Bronchial epithelial cell (primary cell): ENCODE results near the gene PCSK1. TPM values are rescaled to one million over a fixed set of nuclear protein-coding genes. Genes with fewer than 3 reads are reported as not detected.

Source experiments
- DNase-seq: peaks from one replicate; pipeline ENCODE4 v3.0.0-alpha.2; 2010; ENCODE audit warnings: low read depth
- FAIRE-seq: peaks from 2 replicates; lab custom pipeline; 2011; peaks lifted over from hg19 to GRCh38; lab: Jason Lieb, UNC
- H3K27me3 ChIP-seq: 2 replicates; pipeline ENCODE4 v1.5.1; 2011; ENCODE audit warnings: low read length; ENCODE audit not compliant: control insufficient read depth, insufficient read depth
- H3K36me3 ChIP-seq: 2 replicates; pipeline ENCODE4 v1.5.1; 2011; ENCODE audit warnings: low read length; ENCODE audit not compliant: control insufficient read depth, insufficient read depth
- H3K4me3 ChIP-seq: 2 replicates; pipeline ENCODE4 v1.5.1; 2011; ENCODE audit warnings: mild to moderate bottlenecking, low read depth, low read length, control low read depth
- total RNA-seq: library from RNA; depleted of rRNA; stranded (reverse); fragments of >200 nt; gene quantifications from 2 replicates; pipeline ENCODE4 v1.2.1, GENCODE V29; 2014
- TF ChIP-seq, protein P1 (sequence below): IDR thresholded peaks from 2 replicates; pipeline ENCODE4 v1.5.1; 2011; ENCODE audit warnings: mild to moderate bottlenecking, moderate library complexity, low read length, control low read depth, inconsistent platforms; ENCODE audit not compliant: insufficient read depth, severe bottlenecking

PCSK1 gene
- total RNA-seq, 1 donor from 2014 or later: under 0.01 TPM

DNA sequence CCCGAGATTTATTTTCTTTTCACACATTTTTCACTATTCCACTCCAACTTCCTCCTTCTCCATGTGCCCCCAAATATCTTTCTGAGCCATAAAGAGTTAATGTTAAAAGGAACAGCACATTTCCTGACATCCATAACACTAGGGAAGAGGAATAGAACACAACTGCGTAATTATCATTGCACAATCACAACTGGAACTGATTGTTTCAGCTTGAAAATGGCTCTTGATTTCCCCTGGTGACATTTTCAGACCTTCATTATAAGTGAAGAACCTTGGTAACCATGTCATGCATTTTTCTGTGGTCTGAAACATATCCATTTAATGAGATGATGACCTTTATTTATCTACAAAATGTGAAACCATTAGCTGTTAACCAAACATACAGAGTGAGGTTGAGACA, 82.4 kb downstream of the PCSK1 start:
- DNase-seq (no peak), FAIRE-seq (no peak)
- TF ChIP-seq, protein P1, sequence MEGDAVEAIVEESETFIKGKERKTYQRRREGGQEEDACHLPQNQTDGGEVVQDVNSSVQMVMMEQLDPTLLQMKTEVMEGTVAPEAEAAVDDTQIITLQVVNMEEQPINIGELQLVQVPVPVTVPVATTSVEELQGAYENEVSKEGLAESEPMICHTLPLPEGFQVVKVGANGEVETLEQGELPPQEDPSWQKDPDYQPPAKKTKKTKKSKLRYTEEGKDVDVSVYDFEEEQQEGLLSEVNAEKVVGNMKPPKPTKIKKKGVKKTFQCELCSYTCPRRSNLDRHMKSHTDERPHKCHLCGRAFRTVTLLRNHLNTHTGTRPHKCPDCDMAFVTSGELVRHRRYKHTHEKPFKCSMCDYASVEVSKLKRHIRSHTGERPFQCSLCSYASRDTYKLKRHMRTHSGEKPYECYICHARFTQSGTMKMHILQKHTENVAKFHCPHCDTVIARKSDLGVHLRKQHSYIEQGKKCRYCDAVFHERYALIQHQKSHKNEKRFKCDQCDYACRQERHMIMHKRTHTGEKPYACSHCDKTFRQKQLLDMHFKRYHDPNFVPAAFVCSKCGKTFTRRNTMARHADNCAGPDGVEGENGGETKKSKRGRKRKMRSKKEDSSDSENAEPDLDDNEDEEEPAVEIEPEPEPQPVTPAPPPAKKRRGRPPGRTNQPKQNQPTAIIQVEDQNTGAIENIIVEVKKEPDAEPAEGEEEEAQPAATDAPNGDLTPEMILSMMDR: no peak
- no peak overlapping the region for H3K4me3 ChIP-seq
- H3K27me3 ChIP-seq: no peaks in the 10 kb centered on the region
- no peaks in the 10 kb centered on the region for H3K36me3 ChIP-seq

DNA sequence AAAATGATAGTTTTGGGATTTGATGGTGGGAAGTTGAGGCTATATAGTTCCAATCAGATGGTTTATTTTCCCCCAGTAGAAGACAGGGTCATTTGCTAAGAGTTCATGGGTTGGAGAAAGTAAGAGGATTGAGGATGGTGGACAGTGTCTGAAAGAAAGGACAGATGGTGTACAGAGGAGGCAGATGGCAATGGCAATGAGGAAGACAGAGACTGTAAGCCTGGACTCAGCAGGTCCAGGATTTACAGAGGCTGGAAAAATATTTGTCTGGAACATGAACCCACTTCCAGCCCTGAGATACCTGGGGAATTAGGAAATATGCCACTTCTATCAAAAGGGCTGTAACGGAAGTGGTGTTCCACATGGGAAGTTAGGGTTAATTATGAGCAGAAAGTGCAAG, 84.5 kb downstream of the PCSK1 start:
- FAIRE-seq (peak; percentile 36), DNase-seq (no peak)
- Histone ChIP-seq H3K27me3 (no peaks in the 10 kb centered on the region), H3K36me3 (no peaks in the 10 kb centered on the region), H3K4me3 (no peak overlapping the region)
- TF ChIP-seq, protein P1: no peak

DNA sequence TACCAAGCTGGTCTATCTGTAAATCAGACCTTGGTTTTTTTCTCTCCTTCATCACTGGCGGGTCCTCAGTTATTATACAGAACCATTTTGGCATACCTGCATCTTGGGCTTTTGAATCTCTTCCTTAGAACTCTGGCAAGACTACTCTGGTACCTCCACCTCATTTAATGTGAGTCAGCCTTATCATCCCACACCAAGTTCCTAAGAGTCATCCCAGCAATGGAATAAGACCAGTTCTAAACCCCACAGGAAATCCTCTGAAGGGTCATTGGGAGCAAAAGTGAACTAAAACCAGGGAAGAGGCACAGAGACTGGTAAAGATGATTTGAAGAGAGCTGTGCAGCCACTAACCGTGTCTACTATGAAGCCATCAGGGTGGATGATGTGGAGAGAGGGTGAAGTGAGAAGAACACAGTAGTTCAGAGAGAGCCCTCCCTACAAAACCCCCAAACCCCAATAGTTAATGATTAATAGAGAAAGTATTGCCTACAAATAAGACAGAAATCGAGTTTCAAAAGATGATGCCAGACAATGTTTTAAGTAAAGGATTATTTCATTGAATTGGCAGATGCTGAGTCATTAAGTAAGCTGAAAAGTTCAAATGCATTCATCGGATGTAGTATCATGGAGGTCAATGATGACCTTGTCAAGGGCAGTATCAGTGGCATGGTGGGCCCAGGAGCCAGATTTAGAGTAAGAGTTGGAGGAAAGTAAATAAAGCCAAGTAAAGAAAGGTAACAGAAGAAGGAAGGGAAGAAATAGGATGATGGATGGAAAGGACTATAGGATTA, 85.4 kb downstream of the PCSK1 start:
- TF ChIP-seq, protein P1: no peak
- H3K36me3 ChIP-seq: no peaks in the 10 kb centered on the region
- H3K27me3 ChIP-seq: no peaks in the 10 kb centered on the region
- H3K4me3 ChIP-seq: no peak overlapping the region
- FAIRE-seq: no peak
- no peak for DNase-seq

DNA sequence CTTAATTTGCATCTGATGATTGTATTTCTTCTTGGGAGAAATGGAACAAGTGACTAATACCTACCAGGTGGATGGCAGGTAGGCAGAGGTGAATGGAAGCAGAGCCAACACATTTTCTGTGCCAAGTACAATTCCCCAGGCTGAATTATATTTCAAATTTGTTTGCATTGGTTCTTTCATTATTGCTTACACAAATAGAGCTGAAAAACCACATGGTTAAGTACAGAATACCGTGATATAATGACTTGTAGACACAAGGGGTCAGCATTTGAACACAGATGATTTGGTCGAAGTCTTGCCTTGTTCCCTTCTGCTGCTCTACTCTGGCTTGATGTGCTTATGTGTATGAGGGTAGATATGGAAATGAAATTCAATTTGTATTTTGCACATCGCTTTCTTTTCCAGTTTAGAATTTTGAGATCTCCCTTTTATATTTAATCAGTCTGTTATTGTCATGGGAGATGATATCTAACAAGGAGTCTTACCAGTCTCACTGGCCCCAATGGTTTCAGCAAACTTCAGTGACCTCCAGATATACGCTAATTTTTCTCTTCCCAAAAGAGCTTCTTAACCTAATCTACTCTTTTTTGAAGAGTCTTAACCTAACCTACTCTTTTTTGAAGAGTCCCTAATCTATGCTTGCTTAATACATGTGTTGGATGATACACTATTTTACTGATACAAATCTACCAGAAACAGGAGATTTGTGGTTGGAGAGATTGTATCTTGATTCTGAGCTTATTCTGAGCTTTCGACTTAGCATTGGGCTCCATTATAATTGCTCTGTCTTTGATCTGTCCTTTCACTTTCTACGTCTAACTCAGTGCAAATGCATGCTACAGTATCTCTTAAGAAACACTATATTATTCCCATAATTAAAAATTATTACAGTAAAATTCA, 88.1 kb downstream of the PCSK1 start:
- TF ChIP-seq, protein P1: peak; percentile 50
- no peaks in the 10 kb centered on the region for H3K36me3 ChIP-seq
- H3K4me3 ChIP-seq: no peak overlapping the region
- FAIRE-seq: no peak
- H3K27me3 ChIP-seq: no peaks in the 10 kb centered on the region
- peak; percentile 78 for DNase-seq

DNA sequence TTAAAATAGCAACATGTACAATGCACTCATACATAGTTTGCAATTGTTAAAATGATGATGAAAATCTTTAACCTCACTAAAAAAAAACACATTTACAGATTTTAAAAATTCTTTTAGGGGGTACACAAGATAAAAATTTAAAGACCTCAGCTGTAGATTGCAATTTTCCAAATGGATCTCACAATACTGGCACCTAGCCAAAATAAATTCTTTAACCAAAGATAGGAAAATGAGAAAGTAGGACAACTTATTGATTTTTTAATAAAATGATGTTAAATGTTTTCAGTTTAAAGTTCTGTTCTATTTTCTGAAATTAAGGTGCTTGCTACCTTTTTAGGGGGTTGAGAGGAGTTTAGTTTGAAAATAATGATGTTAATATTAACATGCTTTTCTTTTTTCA, 90.0 kb downstream of the PCSK1 start:
- no peak overlapping the region for H3K4me3 ChIP-seq
- TF ChIP-seq, protein P1: no peak
- H3K36me3 ChIP-seq: no peaks in the 10 kb centered on the region
- FAIRE-seq: no peak
- H3K27me3 ChIP-seq: no peaks in the 10 kb centered on the region
- no peak for DNase-seq
